NCI-H446 (cell line): ENCODE measurements around the gene TMEM218.

ENCODE experiments used
- DNase-seq, 2 experiments: peaks; one replicate each; lab custom pipeline; 2025; lab: John Stamatoyannopoulos, UW

The TMEM218 gene

DNA sequence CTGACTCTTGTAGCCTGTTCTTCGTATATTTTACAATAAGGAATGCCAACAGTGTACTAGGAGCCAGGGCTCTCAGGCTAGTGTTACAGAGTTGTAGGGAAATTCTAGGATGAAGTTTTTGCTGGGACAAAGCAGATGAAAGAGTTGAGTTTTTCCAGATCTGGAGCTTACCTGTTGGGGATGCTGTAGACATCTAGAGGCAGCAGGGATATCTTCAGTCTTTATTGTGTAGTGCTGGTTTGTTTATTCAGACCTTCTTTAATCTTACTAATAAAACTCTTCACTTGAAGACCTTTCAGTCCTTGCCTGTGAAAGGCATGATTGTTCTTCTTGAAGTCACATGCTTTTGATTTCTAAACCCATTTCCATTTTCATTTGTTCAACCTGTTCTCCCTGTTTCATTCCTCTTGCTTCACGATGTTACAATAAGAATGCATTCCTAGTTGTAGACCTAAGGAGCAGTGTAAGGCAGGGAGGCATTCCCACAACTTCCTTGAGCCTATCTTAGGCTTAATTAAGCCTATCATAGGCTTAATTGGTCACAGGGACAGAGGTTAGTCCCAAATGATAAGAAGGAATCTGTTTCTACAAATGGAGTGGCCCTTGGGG, 56.2 kb downstream of the TMEM218 start:
- no peak for DNase-seq

DNA sequence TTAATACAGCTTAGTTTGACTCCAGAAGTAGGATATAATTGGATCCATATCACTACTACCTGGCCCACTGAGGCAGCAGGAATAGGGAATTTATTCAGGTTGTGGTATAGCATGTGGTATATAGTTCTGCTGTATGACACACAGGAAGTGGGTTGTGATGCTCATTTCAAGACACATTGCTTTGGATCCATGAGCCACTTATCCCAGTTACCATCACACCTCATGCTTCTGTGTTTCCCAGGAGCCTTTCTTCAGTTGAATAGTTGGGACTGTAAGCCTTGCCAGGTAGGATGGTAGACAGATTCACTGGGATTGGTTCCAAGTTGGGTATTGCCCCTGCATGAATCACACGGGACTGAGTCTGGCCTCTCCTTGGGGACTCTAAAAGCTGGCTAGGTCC, 58.3 kb downstream of the TMEM218 start:
- no peak for DNase-seq

DNA sequence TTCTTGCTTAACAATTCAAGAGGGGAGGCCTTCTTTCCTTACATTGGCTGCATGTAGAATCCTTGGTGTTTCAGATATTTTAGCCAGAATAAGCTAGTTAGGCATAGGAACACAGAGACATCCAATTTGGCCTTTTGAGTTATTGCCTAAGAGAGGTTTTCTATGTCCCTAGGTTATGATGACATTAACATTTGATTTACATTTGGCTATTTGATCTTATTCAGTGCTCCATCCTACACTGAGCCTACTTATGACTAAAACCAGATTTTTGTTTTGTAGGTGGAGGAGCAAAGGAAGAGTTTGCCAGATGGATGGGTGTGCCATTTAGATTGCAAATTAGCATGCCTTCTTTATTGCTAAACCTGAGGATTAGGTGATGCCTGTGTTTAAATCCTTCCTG, 59.4 kb downstream of the TMEM218 start:
- DNase-seq = no peak

DNA sequence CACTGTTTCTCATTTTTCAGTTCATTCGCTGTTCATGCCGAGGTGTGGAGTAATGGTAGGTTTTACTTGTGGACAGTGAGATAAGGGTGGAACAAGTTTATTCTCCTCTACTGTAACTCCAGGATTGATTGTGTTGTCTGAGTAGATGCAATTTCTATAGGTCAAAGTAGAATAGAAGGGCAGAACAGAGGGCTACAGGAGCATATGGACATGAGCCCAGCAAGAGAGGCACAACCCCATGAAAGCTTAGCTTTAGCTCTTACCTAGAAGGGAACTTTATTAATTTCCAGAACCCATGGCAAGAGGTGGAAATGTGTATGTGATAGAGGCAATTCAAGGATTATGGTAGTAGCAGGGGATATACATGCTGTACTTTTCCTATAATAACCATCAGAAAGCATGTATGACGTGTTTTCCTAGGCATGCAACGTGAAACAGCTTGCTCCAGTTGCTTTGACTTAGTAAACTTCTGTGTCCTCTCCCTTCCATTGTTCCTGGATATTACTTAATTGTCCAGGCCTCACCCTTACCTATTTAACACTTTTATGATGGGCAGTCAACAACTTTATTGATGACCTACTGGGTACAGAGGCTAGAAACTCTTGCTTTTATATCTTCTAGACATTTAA, 62.1 kb downstream of the TMEM218 start:
- no peak for DNase-seq
